ENCODE results near the gene KIF13A. TPM values are rescaled to one million over a fixed set of nuclear protein-coding genes. Genes with fewer than 3 reads are reported as not detected.
"Not testable (repeated sequence)": the region's sequence is repeated elsewhere in the genome, so short reads cannot be mapped to it uniquely, and the experiment has no call there.

The KIF13A gene
- total RNA-seq, 5 donors from 2014 or later (not counting 1 experiment from before 2014, with no cell fraction given) = 0.55 to 2.0 (median 0.92) TPM

GRCh38 chr6:17813542-17813941, 173.9 kb downstream of the KIF13A start:
- WGBS (ENCODE audit: insufficient coverage) = no CpG with 5 or more reads among the region's 6 CpGs
- Mint-ChIP-seq H3K9me3 (no peaks in the 10 kb centered on the region), H3K27me3 (peaks cover 6 to 12% of the 10 kb centered on the region in 2 donors), H3K4me1 (no peaks in the 10 kb centered on the region), H3K4me3 (no peak overlapping the region), H3K36me3 (no peaks in the 10 kb centered on the region), H3K27ac (no peak overlapping the region)
- Histone ChIP-seq H3K9me3 (no peaks in the 10 kb centered on the region), H3K27me3 (replicated peaks in 1 of 2; ENCODE audit: control insufficient read depth in 2 of 2, extremely low read depth in 1 of 2, insufficient read depth in 2 of 2, low read length in 1 of 2) (peaks cover 0 to 7% of the 10 kb centered on the region in 2 experiments), H3K4me1 (ENCODE audit: control insufficient read depth in 1 of 2, extremely low read depth in 1 of 2, insufficient read depth in 2 of 2, low read length in 2 of 2) (no peaks in the 10 kb centered on the region), H3K4me3 (ENCODE audit: control insufficient read depth in 1 of 2, extremely low read depth in 1 of 2, low read length in 1 of 2) (no peak overlapping the region), H3K27ac (ENCODE audit: low read length) (no peak overlapping the region), H3K36me3 (ENCODE audit: control insufficient read depth in 2 of 2, extremely low read depth in 1 of 2, insufficient read depth in 1 of 2, low read length in 1 of 2) (no peaks in the 10 kb centered on the region)
- ATAC-seq (replicated peaks in 1 of 4) (no peak), DNase-seq (no peak)
- ChIA-PET POLR2A (no interaction called here), CTCF (interaction anchor here (0.7 kb wide), 3 partner anchors 155 to 317 kb away, joined by 3 to 7 read pairs (median 6); no protein-coding TSS in a partner anchor)

- no peak for ATAC-seq (replicated peaks in 1 of 4)
Observed at GRCh38 chr6:17812311-17812710, 175.1 kb downstream of the KIF13A start.

GRCh38 chr6:17808609-17809008, 178.8 kb downstream of the KIF13A start:
- no peak overlapping the region for H3K27ac ChIP-seq (ENCODE audit: low read length)
- CTCF ChIA-PET = no interaction called here
- Mint-ChIP-seq H3K36me3 (no peaks in the 10 kb centered on the region), H3K4me1 (peaks cover 0 to 2% (median 0%) of the 10 kb centered on the region in 3 donors), H3K27ac (no peak overlapping the region), H3K9me3 (peaks cover 5 to 10% (median 6%) of the 10 kb centered on the region in 3 donors), H3K27me3 (peaks cover 7 to 15% of the 10 kb centered on the region in 2 donors), H3K4me3 (no peak overlapping the region)
- 57% methylated on average over 1 of the region's 5 CpGs for WGBS (ENCODE audit: insufficient coverage)
- ATAC-seq (replicated peaks in 1 of 4) = no peak
- no peak overlapping the region for H3K4me3 ChIP-seq (ENCODE audit: control insufficient read depth in 1 of 2, extremely low read depth in 1 of 2, low read length in 1 of 2)
- H3K27me3 ChIP-seq (replicated peaks in 1 of 2; ENCODE audit: control insufficient read depth in 2 of 2, extremely low read depth in 1 of 2, insufficient read depth in 2 of 2, low read length in 1 of 2) = peaks cover 0 to 7% of the 10 kb centered on the region in 2 experiments
- DNase-seq = no peak
- POLR2A ChIA-PET = no interaction called here
- H3K36me3 ChIP-seq (ENCODE audit: control insufficient read depth in 2 of 2, extremely low read depth in 1 of 2, insufficient read depth in 1 of 2, low read length in 1 of 2) = no peaks in the 10 kb centered on the region
- no peaks in the 10 kb centered on the region for H3K9me3 ChIP-seq
- no peaks in the 10 kb centered on the region for H3K4me1 ChIP-seq (ENCODE audit: control insufficient read depth in 1 of 2, extremely low read depth in 1 of 2, insufficient read depth in 2 of 2, low read length in 2 of 2)

More at GRCh38 chr6:17812311-17812710, 175.1 kb downstream of the KIF13A start:
- H3K36me3 ChIP-seq (ENCODE audit: control insufficient read depth in 2 of 2, extremely low read depth in 1 of 2, insufficient read depth in 1 of 2, low read length in 1 of 2) = no peaks in the 10 kb centered on the region
- Mint-ChIP-seq H3K27ac (no peak overlapping the region), H3K36me3 (no peaks in the 10 kb centered on the region), H3K27me3 (peaks cover 7 to 13% of the 10 kb centered on the region in 2 donors), H3K4me1 (no peaks in the 10 kb centered on the region), H3K4me3 (no peak overlapping the region), H3K9me3 (peaks cover 4 to 7% (median 6%) of the 10 kb centered on the region in 3 donors)
- no peak for DNase-seq
- ChIA-PET CTCF (interaction anchor here in 1 of 2 donors (0.6 to 0.7 kb wide), 2 partner anchors 9 to 111 kb away, joined by 3 read pairs; no protein-coding TSS in a partner anchor), POLR2A (interaction anchor here in 1 of 2 donors (0.5 kb wide), 1 partner anchor 659 kb away, joined by 3 read pairs; no protein-coding TSS in a partner anchor)
- 92% methylated on average over 5 of the region's 8 CpGs for WGBS (ENCODE audit: insufficient coverage)
- no peak overlapping the region for H3K4me3 ChIP-seq (ENCODE audit: control insufficient read depth in 1 of 2, extremely low read depth in 1 of 2, low read length in 1 of 2)
- H3K27ac ChIP-seq (ENCODE audit: low read length) = no peak overlapping the region
- H3K27me3 ChIP-seq (replicated peaks in 1 of 2; ENCODE audit: control insufficient read depth in 2 of 2, extremely low read depth in 1 of 2, insufficient read depth in 2 of 2, low read length in 1 of 2) = peaks cover 0 to 9% of the 10 kb centered on the region in 2 experiments
- H3K9me3 ChIP-seq = no peaks in the 10 kb centered on the region
- no peaks in the 10 kb centered on the region for H3K4me1 ChIP-seq (ENCODE audit: control insufficient read depth in 1 of 2, extremely low read depth in 1 of 2, insufficient read depth in 2 of 2, low read length in 2 of 2)

- H3K36me3 ChIP-seq (ENCODE audit: control insufficient read depth in 2 of 2, extremely low read depth in 1 of 2, insufficient read depth in 1 of 2, low read length in 1 of 2); H3K27ac Mint-ChIP-seq: not testable (repeated sequence)
Observed at GRCh38 chr6:17807431-17807830, 180.0 kb downstream of the KIF13A start.

DNA sequence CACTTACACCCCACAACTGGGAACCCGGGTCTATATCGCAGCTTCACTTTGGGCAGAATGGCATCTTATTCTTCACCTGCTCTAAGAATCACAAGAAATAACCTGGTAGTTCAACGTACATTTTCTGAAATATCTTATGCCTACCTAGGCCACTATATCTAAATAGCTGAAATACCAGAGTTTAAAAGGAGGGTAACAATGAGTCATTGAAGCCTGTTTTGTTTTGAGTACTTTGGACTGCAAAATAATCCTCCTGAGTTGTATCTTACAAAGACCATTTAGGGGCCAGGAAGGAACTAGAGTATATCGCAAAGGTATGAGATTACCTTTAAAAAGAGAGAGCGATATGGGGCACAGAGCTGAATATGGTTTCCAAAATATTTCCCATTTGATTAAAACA, 184.0 kb downstream of the KIF13A start:
- no CpG with 5 or more reads among the region's 5 CpGs for WGBS (ENCODE audit: insufficient coverage)
- no peak overlapping the region for H3K27ac ChIP-seq (ENCODE audit: low read length)
- H3K9me3 ChIP-seq = no peaks in the 10 kb centered on the region
- H3K9me3 Mint-ChIP-seq = peaks cover 5 to 10% (median 6%) of the 10 kb centered on the region in 3 donors
- ChIA-PET POLR2A (no interaction called here), CTCF (interaction anchor here (0.7 to 2.8 kb wide), 18 partner anchors 9 to 647 kb away, joined by 3 to 19 read pairs (median 4); no protein-coding TSS in a partner anchor)
- no peaks in the 10 kb centered on the region for H3K4me1 ChIP-seq (ENCODE audit: control insufficient read depth in 1 of 2, extremely low read depth in 1 of 2, insufficient read depth in 2 of 2, low read length in 2 of 2)
- no peak for DNase-seq
- no peaks in the 10 kb centered on the region for H3K36me3 Mint-ChIP-seq
- peaks cover 0 to 20% of the 10 kb centered on the region in 2 donors for H3K27me3 Mint-ChIP-seq
- H3K4me1 Mint-ChIP-seq = peaks cover 0 to 2% (median 0%) of the 10 kb centered on the region in 3 donors
- no peaks in the 10 kb centered on the region for H3K36me3 ChIP-seq (ENCODE audit: control insufficient read depth in 2 of 2, extremely low read depth in 1 of 2, insufficient read depth in 1 of 2, low read length in 1 of 2)
- no peak overlapping the region for H3K4me3 ChIP-seq (ENCODE audit: control insufficient read depth in 1 of 2, extremely low read depth in 1 of 2, low read length in 1 of 2)
- H3K4me3 Mint-ChIP-seq = no peak overlapping the region
- peaks cover 0 to 11% of the 10 kb centered on the region in 2 experiments for H3K27me3 ChIP-seq (replicated peaks in 1 of 2; ENCODE audit: control insufficient read depth in 2 of 2, extremely low read depth in 1 of 2, insufficient read depth in 2 of 2, low read length in 1 of 2)
- no peak for ATAC-seq (replicated peaks in 1 of 4)
- H3K27ac Mint-ChIP-seq = no peak overlapping the region

More at GRCh38 chr6:17807431-17807830, 180.0 kb downstream of the KIF13A start:
- CTCF ChIA-PET; H3K4me1 Mint-ChIP-seq; H3K4me3 Mint-ChIP-seq; H3K27me3 ChIP-seq (replicated peaks in 1 of 2; ENCODE audit: control insufficient read depth in 2 of 2, extremely low read depth in 1 of 2, insufficient read depth in 2 of 2, low read length in 1 of 2); POLR2A ChIA-PET; DNase-seq; H3K4me3 ChIP-seq (ENCODE audit: control insufficient read depth in 1 of 2, extremely low read depth in 1 of 2, low read length in 1 of 2); H3K36me3 Mint-ChIP-seq; H3K9me3 ChIP-seq; H3K27ac ChIP-seq (ENCODE audit: low read length); ATAC-seq (replicated peaks in 1 of 4); H3K4me1 ChIP-seq (ENCODE audit: control insufficient read depth in 1 of 2, extremely low read depth in 1 of 2, insufficient read depth in 2 of 2, low read length in 2 of 2); H3K9me3 Mint-ChIP-seq: not testable (repeated sequence)
- WGBS (ENCODE audit: insufficient coverage) = no CpG with 5 or more reads among the region's 5 CpGs
- peaks cover 7 to 19% of the 10 kb centered on the region in 2 donors for H3K27me3 Mint-ChIP-seq

GRCh38 chr6:17798477-17799154, 188.8 kb downstream of the KIF13A start:
- POLR2A ChIA-PET = no interaction called here
- Histone ChIP-seq H3K27ac (ENCODE audit: low read length) (no peak overlapping the region), H3K4me1 (ENCODE audit: control insufficient read depth in 1 of 2, extremely low read depth in 1 of 2, insufficient read depth in 2 of 2, low read length in 2 of 2) (no peaks in the 10 kb centered on the region), H3K36me3 (ENCODE audit: control insufficient read depth in 2 of 2, extremely low read depth in 1 of 2, insufficient read depth in 1 of 2, low read length in 1 of 2) (no peaks in the 10 kb centered on the region), H3K27me3 (replicated peaks in 1 of 2; ENCODE audit: control insufficient read depth in 2 of 2, extremely low read depth in 1 of 2, insufficient read depth in 2 of 2, low read length in 1 of 2) (peaks cover 0 to 7% of the 10 kb centered on the region in 2 experiments), H3K9me3 (no peaks in the 10 kb centered on the region), H3K4me3 (ENCODE audit: control insufficient read depth in 1 of 2, extremely low read depth in 1 of 2, low read length in 1 of 2) (no peak overlapping the region)
- WGBS (ENCODE audit: insufficient coverage) = no CpG with 5 or more reads among the region's 2 CpGs
- Mint-ChIP-seq H3K4me1 (no peaks in the 10 kb centered on the region), H3K27me3 (peaks cover 0 to 17% of the 10 kb centered on the region in 2 donors), H3K36me3 (no peaks in the 10 kb centered on the region), H3K27ac (no peak overlapping the region), H3K4me3 (no peak overlapping the region), H3K9me3 (no peaks in the 10 kb centered on the region)
- ATAC-seq (replicated peaks in 1 of 4) = no peak
- DNase-seq = no peak
- CTCF ChIA-PET = interaction anchor here in 1 of 2 donors (0.9 kb wide), 1 partner anchor 97 kb away, joined by 3 read pairs; no protein-coding TSS in a partner anchor

All from T-cell (primary cell).